ENCODE data around the gene MATR3.

- TF ChIP-seq POLR2A (IDR thresholded peaks at IDR 0.05) (no peak), CTCF (IDR thresholded peaks at IDR 0.05) (no peak), POLR2AphosphoS5 (IDR thresholded peaks at IDR 0.05) (no peak)
Measured at GRCh38 chr5:139285651-139286392, 7.7 kb upstream of the MATR3 start.
